GM12878 (cell line): ENCODE measurements around the gene ROBO1. TPM values are rescaled to one million over a fixed set of nuclear protein-coding genes. Genes with fewer than 3 reads are reported as not detected.
A peak's percentile ranks its signal among the peaks of the same experiment; 100 is the strongest.

Experiments
- ATAC-seq: fragments of 200-7000 bp; cut with Tn5 transposase; 3 replicates; pipeline ENCODE4 v1.9.1; 2020; ENCODE audit warnings: mild to moderate bottlenecking, moderate library complexity
- BruUV-seq: library from RNA; stranded (reverse); fragments of 400-500 nt; replicated peaks from 2 replicates; lab custom pipeline; 2021; lab: Mats Ljungman, UMichigan
- CTCF ChIA-PET: fragments of 300-600 bp; sonication (Branson Sonifier 250); formaldehyde crosslinking; extraction: SDS; loops from one replicate; lab custom pipeline; 2021; ENCODE audit warnings: inconsistent platforms; lab: Yijun Ruan, JAX
- POLR2A ChIA-PET: fragments of 350-600 bp; formaldehyde crosslinking; extraction: SDS; loops from one replicate; lab custom pipeline; 2021; ENCODE audit warnings: inconsistent platforms; lab: Charles Lee
- RAD21 ChIA-PET: fragments of 300-600 bp; sonication (Branson Sonifier 250); formaldehyde crosslinking; loops from one replicate; lab custom pipeline; 2023; ENCODE audit warnings: antibody characterized with exemption; ENCODE audit not compliant: unreplicated experiment; lab: Charles Lee
- SMC1A ChIA-PET: fragments of 300-600 bp; sonication (Branson Sonifier 250); formaldehyde crosslinking; loops from one replicate; lab custom pipeline; 2023; ENCODE audit not compliant: unreplicated experiment, uncharacterized antibody; lab: Charles Lee
- DNase-seq: peaks from one replicate; pipeline ENCODE4 v3.0.0-alpha.2; 2011; ENCODE audit warnings: low read depth, low spot score
- FAIRE-seq: peaks from 3 replicates; lab custom pipeline; 2011; peaks lifted over from hg19 to GRCh38; lab: Jason Lieb, UNC
- H2AFZ ChIP-seq: 2 replicates; pipeline ENCODE4 v1.6.0; 2011; ENCODE audit warnings: low read depth, low read length, control low read depth; ENCODE audit not compliant: control insufficient read depth
- H3K27ac ChIP-seq: 2 replicates; pipeline ENCODE4 v1.5.1; 2011; ENCODE audit warnings: control low read depth; ENCODE audit not compliant: control insufficient read depth, insufficient read depth
- H3K27me3 ChIP-seq, 2 experiments: replicated peaks in 1 of 2; 2 replicates each; pipeline versions ENCODE4 v1.6.0 to v1.6.1; 2011; ENCODE audit warnings: low read length in 1 of 2; ENCODE audit not compliant: control insufficient read depth in 2 of 2, insufficient read depth in 2 of 2
- H3K36me3 ChIP-seq, 2 experiments: 2 replicates each; pipeline ENCODE4 v1.5.1; 2011; ENCODE audit warnings: low read length in 1 of 2; ENCODE audit not compliant: control insufficient read depth in 2 of 2, insufficient read depth in 2 of 2
- H3K4me1 ChIP-seq: 2 replicates; pipeline ENCODE4 v1.6.1; 2011; ENCODE audit warnings: mild to moderate bottlenecking, low read length, moderate library complexity, mixed read lengths; ENCODE audit not compliant: control insufficient read depth, insufficient read depth
- H3K4me2 ChIP-seq: 2 replicates; pipeline ENCODE4 v1.6.0; 2011; ENCODE audit warnings: control low read depth; ENCODE audit not compliant: control insufficient read depth, insufficient read depth
- H3K4me3 ChIP-seq: fragments of 200-600 bp; sonication (generic); 2 replicates; pipeline ENCODE4 v1.5.1; 2016
- H3K79me2 ChIP-seq: 2 replicates; pipeline ENCODE4 v1.6.0; 2011; ENCODE audit warnings: low read length; ENCODE audit not compliant: control insufficient read depth, insufficient read depth
- H3K9ac ChIP-seq: 2 replicates; pipeline ENCODE4 v1.8.0; 2011; ENCODE audit warnings: low read length, control low read depth, mixed read lengths; ENCODE audit not compliant: control insufficient read depth, insufficient read depth
- H3K9me3 ChIP-seq: replicated peaks from 3 replicates; pipeline ENCODE4 v1.5.1; 2011; ENCODE audit warnings: mild to moderate bottlenecking, low read length; ENCODE audit not compliant: control insufficient read depth, insufficient read depth
- H4K20me1 ChIP-seq: 2 replicates; pipeline ENCODE4 v1.6.0; 2011; ENCODE audit not compliant: control insufficient read depth, insufficient read depth
- HDAC6 ChIP-seq: fragments of 200-600 bp; sonication (generic); IDR thresholded peaks from one replicate; pipeline ENCODE4 v1.8.0; 2017; ENCODE audit warnings: antibody characterized with exemption; ENCODE audit not compliant: unreplicated experiment
- POLR2A ChIP-seq: IDR thresholded peaks from 2 replicates; pipeline ENCODE4 v1.6.1; 2011; ENCODE audit warnings: low read depth, mild to moderate bottlenecking, low read length
- RAD21 ChIP-seq: IDR thresholded peaks from 2 replicates; pipeline ENCODE4 v1.6.1; 2011; ENCODE audit warnings: mild to moderate bottlenecking, low read depth, low read length, moderate library complexity; ENCODE audit not compliant: insufficient read depth
- SMC3 ChIP-seq: IDR thresholded peaks from 2 replicates; pipeline ENCODE4 v1.6.1; 2011; ENCODE audit warnings: low read length, improper control_type of control experiment, borderline replicate concordance
- SREBF1 ChIP-seq: IDR thresholded peaks from 2 replicates; pipeline ENCODE4 v1.6.1; 2012; ENCODE audit warnings: mild to moderate bottlenecking, low read length
- ZNF274 ChIP-seq: IDR thresholded peaks from one replicate; pipeline ENCODE4 v1.8.0; 2011; ENCODE audit not compliant: insufficient read length, insufficient read depth
- WGBS: methylation state at CpG from one replicate; pipeline ENCODE4 v1.1.6; 2016; ENCODE audit warnings: low lambda C conversion rate; ENCODE audit not compliant: insufficient replicate concordance, insufficient coverage; ENCODE audit errors: missing lambda C conversion rate; 5-methylcytosine and 5-hydroxymethylcytosine counted together
- in situ Hi-C: fragments of 300-500 bp; cut with MboI; formaldehyde crosslinking; loops from 9 replicates; pipeline ENCODE4 v1.14.3; 2018; ENCODE audit warnings: mixed read lengths
- intact Hi-C: fragments of 100-400 bp; cut with micrococcal nuclease; formaldehyde crosslinking; loops from one replicate; pipeline ENCODE4 v1.14.2; 2022; ENCODE audit not compliant: unreplicated experiment
- polyA plus RNA-seq, 11 experiments: library from polyadenylated mRNA; depleted of rRNA in 4 of 11; unstranded in 6 of 11; stranded (reverse) in 5 of 11; fragments of >200 nt; fragmentation: Nextera tagmentation in 4 of 11; fragmentation: Illumina TruSeq in 1 of 11; extraction: Ambion mirVana in 4 of 11; extraction: Trizol in 1 of 11; gene quantifications; 1 replicate in 1 of 11; 2 replicates in 10 of 11; pipeline versions ENCODE4 v1.2.1 to v1.2.3, GENCODE V29; 2011 to 2016; ENCODE audit warnings: inconsistent platforms in 2 of 11, missing spikeins in 2 of 11, low read depth in 1 of 11
- total RNA-seq, 4 experiments: library from RNA; depleted of rRNA in 3 of 4; stranded (reverse); fragments of >200 nt in 3 of 4; fragmentation: Illumina TruSeq in 1 of 4; extraction: Trizol in 1 of 4; gene quantifications; 2 replicates each; pipeline versions ENCODE4 v1.2.1 to v1.2.3, GENCODE V29; 2013 to 2021
- TF ChIP-seq, protein P1 (sequence below), 3 experiments: IDR thresholded peaks in 2 of 3; conservative IDR thresholded peaks in 1 of 3; 2 replicates each; pipeline ENCODE4 v1.5.1; 2011; ENCODE audit warnings: low read depth in 3 of 3, low read length in 3 of 3, mild to moderate bottlenecking in 3 of 3, control low read depth in 2 of 3, moderate library complexity in 2 of 3, inconsistent platforms in 1 of 3, mixed read lengths in 1 of 3; ENCODE audit not compliant: control insufficient read depth in 2 of 3, insufficient read depth in 1 of 3; ENCODE audit errors: extremely low read depth in 1 of 3
- TF ChIP-seq, protein P2 (sequence below): fragments of 450-650 bp; IDR thresholded peaks from 2 replicates; pipeline ENCODE4 v1.6.1; 2016; ENCODE audit warnings: mild to moderate bottlenecking, moderate library complexity, borderline replicate concordance

Gene ROBO1
- total and polyA plus RNA-seq, 10 of the 15 experiments (the other 5 are each of a cell fraction or from before 2014, with no cell fraction given), result 0.29 to 46.5 (median 1.2) TPM

DNA sequence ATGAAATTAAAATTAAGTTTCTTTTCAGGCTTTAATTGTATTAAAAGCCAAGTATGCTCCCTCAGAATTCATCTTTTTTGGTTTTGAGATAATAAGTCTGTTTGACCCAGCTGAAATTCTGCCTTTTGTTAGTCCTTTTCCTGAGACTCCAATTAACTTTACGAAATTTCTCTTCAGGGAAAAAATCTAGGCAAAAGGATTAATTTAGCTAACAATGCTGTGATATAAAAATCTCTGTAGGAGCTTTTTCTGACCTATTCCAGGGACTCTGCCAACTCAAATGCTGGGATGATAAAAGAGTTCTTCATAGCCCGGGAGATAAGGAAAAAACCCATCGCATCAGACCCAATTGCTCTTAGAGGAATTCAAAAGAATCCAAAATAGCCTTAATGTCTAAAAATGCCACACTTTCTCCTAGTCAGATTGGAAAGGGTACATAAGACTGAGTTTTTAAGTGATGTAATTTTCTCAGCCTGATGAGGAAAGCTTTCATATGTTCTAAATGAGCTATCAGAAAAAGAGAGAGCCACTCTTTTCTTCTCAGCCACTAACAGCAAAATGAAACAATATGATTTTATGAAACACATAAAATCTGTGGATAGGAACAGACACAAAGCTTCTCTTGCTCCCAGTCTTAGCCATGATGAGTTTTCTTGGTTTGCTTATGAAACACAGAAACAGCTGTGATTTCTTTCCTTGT is 405.1 kb downstream of the ROBO1 start (continued):
- no peak for TF ChIP-seq SREBF1

DNA sequence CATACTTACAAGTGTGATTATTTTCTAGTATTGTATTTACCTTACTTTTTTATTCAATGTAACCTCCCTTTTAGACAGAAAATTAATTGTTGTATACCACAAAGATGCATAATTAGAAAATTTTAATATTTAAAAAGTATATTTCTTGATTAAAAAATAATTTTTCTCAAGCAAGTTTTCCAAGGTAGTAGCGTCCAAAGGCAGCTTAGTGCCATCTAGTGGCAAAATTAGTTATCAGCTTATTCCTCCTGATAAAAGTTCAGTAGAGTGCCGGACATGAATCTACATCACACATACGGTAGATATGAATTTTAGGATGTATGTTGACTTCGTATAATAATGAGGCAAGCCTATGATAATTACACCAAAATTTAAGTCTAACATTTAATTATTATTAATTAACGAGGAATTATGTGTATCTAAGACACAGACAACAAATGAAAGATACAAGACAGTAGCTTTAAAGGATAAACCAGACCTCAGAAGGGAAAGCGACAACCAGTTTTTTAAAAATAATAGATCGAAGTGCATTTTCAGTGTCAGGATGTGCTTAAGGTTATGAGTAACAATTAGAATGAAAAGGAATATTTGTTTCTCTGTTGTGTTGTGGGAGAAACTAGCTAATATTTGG is 405.9 kb downstream of the ROBO1 start:
- FAIRE-seq, result peak; percentile 86
- ATAC-seq, result peak; percentile 77
- intact Hi-C loops (loop anchor here (1.0 to 5.0 kb wide), 2 partner anchors 276 to 705 kb away; no protein-coding TSS in a partner anchor), in situ Hi-C loops (loop anchor here (10.0 kb wide), 1 partner anchor 267 kb away; no protein-coding TSS in a partner anchor)
- WGBS, result 12% methylated on average over 7 of the region's 7 CpGs
- Histone ChIP-seq H3K4me2 (no peak overlapping the region), H3K4me3 (no peak overlapping the region), H3K9me3 (no peaks in the 10 kb centered on the region), H2AFZ (no peak overlapping the region), H4K20me1 (no peaks in the 10 kb centered on the region), H3K27me3 (no peaks in the 10 kb centered on the region), H3K79me2 (no peaks in the 10 kb centered on the region), H3K36me3 (no peaks in the 10 kb centered on the region), H3K4me1 (no peaks in the 10 kb centered on the region), H3K9ac (no peak overlapping the region), H3K27ac (no peak overlapping the region)
- ChIA-PET POLR2A (no interaction called here), SMC1A (interaction anchor here (0.6 to 3.6 kb wide), 23 partner anchors 10 to 915 kb away, joined by 3 to 88 read pairs (median 3); no protein-coding TSS in a partner anchor), RAD21 (interaction anchor here (0.7 to 3.7 kb wide), 17 partner anchors 10 to 698 kb away, joined by 3 to 124 read pairs (median 3); no protein-coding TSS in a partner anchor), CTCF (interaction anchor here (0.6 to 6.6 kb wide), 42 partner anchors 11 to 1092 kb away, joined by 3 to 222 read pairs (median 4); no protein-coding TSS in a partner anchor)
- no peak for DNase-seq
- no TSS peak for BruUV-seq
- no peak for TF ChIP-seq HDAC6
- TF ChIP-seq, protein P1, sequence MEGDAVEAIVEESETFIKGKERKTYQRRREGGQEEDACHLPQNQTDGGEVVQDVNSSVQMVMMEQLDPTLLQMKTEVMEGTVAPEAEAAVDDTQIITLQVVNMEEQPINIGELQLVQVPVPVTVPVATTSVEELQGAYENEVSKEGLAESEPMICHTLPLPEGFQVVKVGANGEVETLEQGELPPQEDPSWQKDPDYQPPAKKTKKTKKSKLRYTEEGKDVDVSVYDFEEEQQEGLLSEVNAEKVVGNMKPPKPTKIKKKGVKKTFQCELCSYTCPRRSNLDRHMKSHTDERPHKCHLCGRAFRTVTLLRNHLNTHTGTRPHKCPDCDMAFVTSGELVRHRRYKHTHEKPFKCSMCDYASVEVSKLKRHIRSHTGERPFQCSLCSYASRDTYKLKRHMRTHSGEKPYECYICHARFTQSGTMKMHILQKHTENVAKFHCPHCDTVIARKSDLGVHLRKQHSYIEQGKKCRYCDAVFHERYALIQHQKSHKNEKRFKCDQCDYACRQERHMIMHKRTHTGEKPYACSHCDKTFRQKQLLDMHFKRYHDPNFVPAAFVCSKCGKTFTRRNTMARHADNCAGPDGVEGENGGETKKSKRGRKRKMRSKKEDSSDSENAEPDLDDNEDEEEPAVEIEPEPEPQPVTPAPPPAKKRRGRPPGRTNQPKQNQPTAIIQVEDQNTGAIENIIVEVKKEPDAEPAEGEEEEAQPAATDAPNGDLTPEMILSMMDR (IDR thresholded peaks at IDR 0.05 in 2 of 3, conservative IDR thresholded peaks at IDR 0.05 in 1 of 3; ENCODE audit: control insufficient read depth in 2 of 3, extremely low read depth in 1 of 3, insufficient read depth in 1 of 3, low read depth in 3 of 3, low read length in 3 of 3), result peak; percentile 62 to 70 (median 64)
- peak; percentile 73 for TF ChIP-seq RAD21
- TF ChIP-seq ZNF274, result no peak
- TF ChIP-seq POLR2A, result no peak
- TF ChIP-seq SMC3, result peak; percentile 46; the same call in 1 of the 2 replicates
- TF ChIP-seq, protein P2, sequence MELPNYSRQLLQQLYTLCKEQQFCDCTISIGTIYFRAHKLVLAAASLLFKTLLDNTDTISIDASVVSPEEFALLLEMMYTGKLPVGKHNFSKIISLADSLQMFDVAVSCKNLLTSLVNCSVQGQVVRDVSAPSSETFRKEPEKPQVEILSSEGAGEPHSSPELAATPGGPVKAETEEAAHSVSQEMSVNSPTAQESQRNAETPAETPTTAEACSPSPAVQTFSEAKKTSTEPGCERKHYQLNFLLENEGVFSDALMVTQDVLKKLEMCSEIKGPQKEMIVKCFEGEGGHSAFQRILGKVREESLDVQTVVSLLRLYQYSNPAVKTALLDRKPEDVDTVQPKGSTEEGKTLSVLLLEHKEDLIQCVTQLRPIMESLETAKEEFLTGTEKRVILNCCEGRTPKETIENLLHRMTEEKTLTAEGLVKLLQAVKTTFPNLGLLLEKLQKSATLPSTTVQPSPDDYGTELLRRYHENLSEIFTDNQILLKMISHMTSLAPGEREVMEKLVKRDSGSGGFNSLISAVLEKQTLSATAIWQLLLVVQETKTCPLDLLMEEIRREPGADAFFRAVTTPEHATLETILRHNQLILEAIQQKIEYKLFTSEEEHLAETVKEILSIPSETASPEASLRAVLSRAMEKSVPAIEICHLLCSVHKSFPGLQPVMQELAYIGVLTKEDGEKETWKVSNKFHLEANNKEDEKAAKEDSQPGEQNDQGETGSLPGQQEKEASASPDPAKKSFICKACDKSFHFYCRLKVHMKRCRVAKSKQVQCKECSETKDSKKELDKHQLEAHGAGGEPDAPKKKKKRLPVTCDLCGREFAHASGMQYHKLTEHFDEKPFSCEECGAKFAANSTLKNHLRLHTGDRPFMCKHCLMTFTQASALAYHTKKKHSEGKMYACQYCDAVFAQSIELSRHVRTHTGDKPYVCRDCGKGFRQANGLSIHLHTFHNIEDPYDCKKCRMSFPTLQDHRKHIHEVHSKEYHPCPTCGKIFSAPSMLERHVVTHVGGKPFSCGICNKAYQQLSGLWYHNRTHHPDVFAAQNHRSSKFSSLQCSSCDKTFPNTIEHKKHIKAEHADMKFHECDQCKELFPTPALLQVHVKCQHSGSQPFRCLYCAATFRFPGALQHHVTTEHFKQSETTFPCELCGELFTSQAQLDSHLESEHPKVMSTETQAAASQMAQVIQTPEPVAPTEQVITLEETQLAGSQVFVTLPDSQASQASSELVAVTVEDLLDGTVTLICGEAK, result no peak
